GM23338 (cell line): Measurements from ENCODE around the gene MMP27. TPM values are rescaled to one million over a fixed set of nuclear protein-coding genes. Genes with fewer than 3 reads are reported as not detected.

ENCODE experiments used
- ATAC-seq: fragments of 200-7000 bp; cut with Tn5 transposase; 3 replicates; pipeline ENCODE4 v1.9.1; 2020
- DNase-seq: peaks from one replicate; pipeline ENCODE4 v3.0.0-alpha.2; 2015; ENCODE audit warnings: low spot score
- H2AFZ ChIP-seq: fragments of 200-600 bp; sonication (generic); 2 replicates; pipeline ENCODE4 v1.8.0; 2016; ENCODE audit warnings: antibody characterized with exemption, mild to moderate bottlenecking, moderate library complexity
- H3F3A ChIP-seq: fragments of 200-600 bp; sonication (generic); replicated peaks from 2 replicates; pipeline ENCODE4 v1.8.0; 2017; ENCODE audit warnings: antibody characterized with exemption, mixed run types, low read depth
- H3K27ac ChIP-seq: fragments of 200-600 bp; sonication (generic); 2 replicates; pipeline ENCODE4 v1.6.1; 2016; ENCODE audit warnings: low read depth
- H3K27me3 ChIP-seq: fragments of 200-600 bp; sonication (generic); 2 replicates; pipeline ENCODE4 v1.8.0; 2016; ENCODE audit warnings: mild to moderate bottlenecking, mixed run types, moderate library complexity; ENCODE audit not compliant: insufficient read depth
- H3K36me3 ChIP-seq: fragments of 200-600 bp; sonication (generic); 2 replicates; pipeline ENCODE4 v1.8.0; 2016; ENCODE audit warnings: mild to moderate bottlenecking; ENCODE audit not compliant: insufficient read depth
- H3K4me1 ChIP-seq: fragments of 200-600 bp; sonication (generic); 2 replicates; pipeline ENCODE4 v1.8.0; 2016; ENCODE audit warnings: mild to moderate bottlenecking, moderate library complexity; ENCODE audit not compliant: insufficient read depth
- H3K4me2 ChIP-seq: fragments of 200-600 bp; sonication (generic); 2 replicates; pipeline ENCODE4 v1.7.1; 2017; ENCODE audit warnings: mixed run types
- H3K4me3 ChIP-seq: fragments of 200-600 bp; sonication (generic); 2 replicates; pipeline ENCODE4 v1.6.1; 2016; ENCODE audit warnings: mixed run types
- H3K79me2 ChIP-seq: fragments of 200-600 bp; sonication (generic); replicated peaks from 2 replicates; pipeline ENCODE4 v1.8.0; 2017; ENCODE audit warnings: mild to moderate bottlenecking; ENCODE audit not compliant: insufficient read depth
- H3K9me2 ChIP-seq: fragments of 200-600 bp; sonication (generic); 2 replicates; pipeline ENCODE4 v1.8.0; 2017; ENCODE audit not compliant: insufficient read depth
- H4K20me1 ChIP-seq: fragments of 200-600 bp; sonication (generic); replicated peaks from 2 replicates; pipeline ENCODE4 v1.8.0; 2017; ENCODE audit warnings: mild to moderate bottlenecking; ENCODE audit not compliant: insufficient read depth
- H3K27ac Mint-ChIP-seq: 2 replicates; pipeline ENCODE4 v1.8.0; 2020; ENCODE audit warnings: inconsistent platforms, mild to moderate bottlenecking, moderate library complexity, mixed read lengths
- H3K27me3 Mint-ChIP-seq: 3 replicates; pipeline ENCODE4 v1.8.0; 2022; ENCODE audit warnings: low read depth, mild to moderate bottlenecking, moderate library complexity, mixed read lengths, inconsistent platforms; ENCODE audit not compliant: insufficient read depth, poor library complexity
- H3K36me3 Mint-ChIP-seq: 3 replicates; pipeline ENCODE4 v1.8.0; 2021; ENCODE audit warnings: low read depth, mild to moderate bottlenecking, inconsistent platforms, moderate library complexity, mixed read lengths
- H3K4me1 Mint-ChIP-seq: 3 replicates; pipeline ENCODE4 v1.8.0; 2020; ENCODE audit warnings: mild to moderate bottlenecking, inconsistent platforms, mixed read lengths
- H3K4me3 Mint-ChIP-seq: 3 replicates; pipeline ENCODE4 v1.8.0; 2021; ENCODE audit warnings: moderate library complexity, mild to moderate bottlenecking, inconsistent platforms, mixed read lengths
- H3K9me3 Mint-ChIP-seq: 3 replicates; pipeline ENCODE4 v1.8.0; 2020; ENCODE audit warnings: moderate library complexity, mild to moderate bottlenecking, inconsistent platforms, mixed read lengths
- CREB1 ChIP-seq: fragments of 250-450 bp; sonication (Bioruptor Pico); IDR thresholded peaks from 2 replicates; pipeline ENCODE4 v1.5.0; 2020; ENCODE audit warnings: low read depth, mild to moderate bottlenecking, moderate library complexity
- CTCF ChIP-seq, 2 experiments: fragments of 200-600 bp in 1 of 2; sonication (generic) in 1 of 2; conservative IDR thresholded peaks; 2 replicates each; pipeline versions ENCODE4 v1.5.1 to v1.6.1; 2016 to 2017; ENCODE audit warnings: antibody characterized with exemption in 2 of 2, low read depth in 2 of 2, mild to moderate bottlenecking in 2 of 2, moderate library complexity in 1 of 2
- ETS1 ChIP-seq: IDR thresholded peaks from 2 replicates; pipeline ENCODE4 v1.6.1; 2016; ENCODE audit warnings: antibody characterized with exemption
- EZH2 ChIP-seq: fragments of 200-600 bp; sonication (generic); IDR thresholded peaks from one replicate; pipeline ENCODE4 v1.8.0; 2017; ENCODE audit warnings: antibody characterized with exemption, mild to moderate bottlenecking, low read depth; ENCODE audit not compliant: unreplicated experiment
- EZH2phosphoT487 ChIP-seq: fragments of 200-600 bp; sonication (generic); IDR thresholded peaks from one replicate; pipeline ENCODE4 v1.8.1; 2018; ENCODE audit warnings: antibody characterized with exemption; ENCODE audit not compliant: unreplicated experiment
- JUNB ChIP-seq: IDR thresholded peaks from one replicate; pipeline ENCODE4 v1.6.1; 2016; ENCODE audit warnings: antibody characterized with exemption; ENCODE audit not compliant: unreplicated experiment
- NANOG ChIP-seq: IDR thresholded peaks from 2 replicates; pipeline ENCODE4 v1.6.1; 2016; ENCODE audit warnings: antibody characterized with exemption, borderline replicate concordance
- POLR2AphosphoS5 ChIP-seq: IDR thresholded peaks from 2 replicates; pipeline ENCODE4 v1.6.1; 2016; ENCODE audit warnings: antibody characterized with exemption, low read depth
- STAT1 ChIP-seq: IDR thresholded peaks from one replicate; pipeline ENCODE4 v1.6.1; 2016; ENCODE audit warnings: antibody characterized with exemption; ENCODE audit not compliant: unreplicated experiment
- ZNF114 ChIP-seq: fragments of 250-450 bp; sonication (Bioruptor Pico); IDR thresholded peaks from 2 replicates; pipeline ENCODE4 v1.5.0; 2020; ENCODE audit warnings: mild to moderate bottlenecking, moderate library complexity
- ZNF331 ChIP-seq: fragments of 250-450 bp; sonication (Bioruptor Pico); IDR thresholded peaks from 2 replicates; pipeline ENCODE4 v1.5.0; 2020; ENCODE audit warnings: low read depth, mild to moderate bottlenecking, moderate library complexity
- polyA plus RNA-seq: library from polyadenylated mRNA; unstranded; fragments of >200 nt; fragmentation: Nextera tagmentation; extraction: Ambion mirVana; gene quantifications from 2 replicates; pipeline ENCODE4 v1.2.1, GENCODE V29; 2016
- total RNA-seq: library from RNA; depleted of rRNA; stranded (reverse); fragments of >200 nt; shearing (Covaris generic); gene quantifications from 2 replicates; pipeline ENCODE4 v1.2.3, GENCODE V29; 2014
- TF ChIP-seq, protein P1 (sequence below): fragments of 250-450 bp; sonication (Bioruptor Pico); IDR thresholded peaks from 2 replicates; pipeline ENCODE4 v1.5.0; 2020; ENCODE audit warnings: mild to moderate bottlenecking, moderate library complexity
- TF ChIP-seq, protein P2 (sequence below): IDR thresholded peaks from one replicate; pipeline ENCODE4 v1.6.1; 2018; ENCODE audit warnings: antibody characterized with exemption; ENCODE audit not compliant: unreplicated experiment

MMP27 gene
- total and polyA plus RNA-seq, 2 experiments from 2014 or later = not detected

- Mint-ChIP-seq H3K4me3 (no peak overlapping the region), H3K36me3 (no peaks in the 10 kb centered on the region), H3K4me1 (no peaks in the 10 kb centered on the region; the same call in 2 of the 3 replicates), H3K27me3 (no peaks in the 10 kb centered on the region), H3K9me3 (no peaks in the 10 kb centered on the region), H3K27ac (no peak overlapping the region)
- DNase-seq (no peak), ATAC-seq (no peak)
- H3K79me2 ChIP-seq = no peaks in the 10 kb centered on the region
- H3K27me3 ChIP-seq = no peaks in the 10 kb centered on the region
- no peak overlapping the region for H3K4me3 ChIP-seq
- H3F3A ChIP-seq = no peaks in the 10 kb centered on the region
- H3K4me1 ChIP-seq = no peaks in the 10 kb centered on the region
- H3K9me2 ChIP-seq = no peaks in the 10 kb centered on the region
- H4K20me1 ChIP-seq = no peaks in the 10 kb centered on the region
- TF ChIP-seq EZH2phosphoT487 = no peak
- TF ChIP-seq EZH2 = no peak
- no peak for TF ChIP-seq ETS1
- TF ChIP-seq JUNB = no peak
- TF ChIP-seq, protein P1, sequence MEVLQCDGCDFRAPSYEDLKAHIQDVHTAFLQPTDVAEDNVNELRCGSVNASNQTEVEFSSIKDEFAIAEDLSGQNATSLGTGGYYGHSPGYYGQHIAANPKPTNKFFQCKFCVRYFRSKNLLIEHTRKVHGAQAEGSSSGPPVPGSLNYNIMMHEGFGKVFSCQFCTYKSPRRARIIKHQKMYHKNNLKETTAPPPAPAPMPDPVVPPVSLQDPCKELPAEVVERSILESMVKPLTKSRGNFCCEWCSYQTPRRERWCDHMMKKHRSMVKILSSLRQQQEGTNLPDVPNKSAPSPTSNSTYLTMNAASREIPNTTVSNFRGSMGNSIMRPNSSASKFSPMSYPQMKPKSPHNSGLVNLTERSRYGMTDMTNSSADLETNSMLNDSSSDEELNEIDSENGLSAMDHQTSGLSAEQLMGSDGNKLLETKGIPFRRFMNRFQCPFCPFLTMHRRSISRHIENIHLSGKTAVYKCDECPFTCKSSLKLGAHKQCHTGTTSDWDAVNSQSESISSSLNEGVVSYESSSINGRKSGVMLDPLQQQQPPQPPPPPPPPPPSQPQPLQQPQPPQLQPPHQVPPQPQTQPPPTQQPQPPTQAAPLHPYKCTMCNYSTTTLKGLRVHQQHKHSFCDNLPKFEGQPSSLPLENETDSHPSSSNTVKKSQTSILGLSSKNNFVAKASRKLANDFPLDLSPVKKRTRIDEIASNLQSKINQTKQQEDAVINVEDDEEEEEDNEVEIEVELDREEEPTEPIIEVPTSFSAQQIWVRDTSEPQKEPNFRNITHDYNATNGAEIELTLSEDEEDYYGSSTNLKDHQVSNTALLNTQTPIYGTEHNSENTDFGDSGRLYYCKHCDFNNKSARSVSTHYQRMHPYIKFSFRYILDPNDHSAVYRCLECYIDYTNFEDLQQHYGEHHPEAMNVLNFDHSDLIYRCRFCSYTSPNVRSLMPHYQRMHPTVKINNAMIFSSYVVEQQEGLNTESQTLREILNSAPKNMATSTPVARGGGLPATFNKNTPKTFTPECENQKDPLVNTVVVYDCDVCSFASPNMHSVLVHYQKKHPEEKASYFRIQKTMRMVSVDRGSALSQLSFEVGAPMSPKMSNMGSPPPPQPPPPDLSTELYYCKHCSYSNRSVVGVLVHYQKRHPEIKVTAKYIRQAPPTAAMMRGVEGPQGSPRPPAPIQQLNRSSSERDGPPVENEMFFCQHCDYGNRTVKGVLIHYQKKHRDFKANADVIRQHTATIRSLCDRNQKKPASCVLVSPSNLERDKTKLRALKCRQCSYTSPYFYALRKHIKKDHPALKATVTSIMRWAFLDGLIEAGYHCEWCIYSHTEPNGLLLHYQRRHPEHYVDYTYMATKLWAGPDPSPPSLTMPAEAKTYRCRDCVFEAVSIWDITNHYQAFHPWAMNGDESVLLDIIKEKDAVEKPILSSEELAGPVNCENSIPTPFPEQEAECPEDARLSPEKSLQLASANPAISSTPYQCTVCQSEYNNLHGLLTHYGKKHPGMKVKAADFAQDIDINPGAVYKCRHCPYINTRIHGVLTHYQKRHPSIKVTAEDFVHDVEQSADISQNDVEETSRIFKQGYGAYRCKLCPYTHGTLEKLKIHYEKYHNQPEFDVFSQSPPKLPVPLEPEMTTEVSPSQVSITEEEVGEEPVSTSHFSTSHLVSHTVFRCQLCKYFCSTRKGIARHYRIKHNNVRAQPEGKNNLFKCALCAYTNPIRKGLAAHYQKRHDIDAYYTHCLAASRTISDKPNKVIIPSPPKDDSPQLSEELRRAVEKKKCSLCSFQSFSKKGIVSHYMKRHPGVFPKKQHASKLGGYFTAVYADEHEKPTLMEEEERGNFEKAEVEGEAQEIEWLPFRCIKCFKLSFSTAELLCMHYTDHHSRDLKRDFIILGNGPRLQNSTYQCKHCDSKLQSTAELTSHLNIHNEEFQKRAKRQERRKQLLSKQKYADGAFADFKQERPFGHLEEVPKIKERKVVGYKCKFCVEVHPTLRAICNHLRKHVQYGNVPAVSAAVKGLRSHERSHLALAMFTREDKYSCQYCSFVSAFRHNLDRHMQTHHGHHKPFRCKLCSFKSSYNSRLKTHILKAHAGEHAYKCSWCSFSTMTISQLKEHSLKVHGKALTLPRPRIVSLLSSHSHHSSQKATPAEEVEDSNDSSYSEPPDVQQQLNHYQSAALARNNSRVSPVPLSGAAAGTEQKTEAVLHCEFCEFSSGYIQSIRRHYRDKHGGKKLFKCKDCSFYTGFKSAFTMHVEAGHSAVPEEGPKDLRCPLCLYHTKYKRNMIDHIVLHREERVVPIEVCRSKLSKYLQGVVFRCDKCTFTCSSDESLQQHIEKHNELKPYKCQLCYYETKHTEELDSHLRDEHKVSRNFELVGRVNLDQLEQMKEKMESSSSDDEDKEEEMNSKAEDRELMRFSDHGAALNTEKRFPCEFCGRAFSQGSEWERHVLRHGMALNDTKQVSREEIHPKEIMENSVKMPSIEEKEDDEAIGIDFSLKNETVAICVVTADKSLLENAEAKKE = no peak
- TF ChIP-seq CREB1 = no peak
- TF ChIP-seq CTCF (conservative IDR thresholded peaks at IDR 0.05; ENCODE audit: low read depth in 2 of 2) = no peak
- TF ChIP-seq NANOG = no peak
- TF ChIP-seq, protein P2, sequence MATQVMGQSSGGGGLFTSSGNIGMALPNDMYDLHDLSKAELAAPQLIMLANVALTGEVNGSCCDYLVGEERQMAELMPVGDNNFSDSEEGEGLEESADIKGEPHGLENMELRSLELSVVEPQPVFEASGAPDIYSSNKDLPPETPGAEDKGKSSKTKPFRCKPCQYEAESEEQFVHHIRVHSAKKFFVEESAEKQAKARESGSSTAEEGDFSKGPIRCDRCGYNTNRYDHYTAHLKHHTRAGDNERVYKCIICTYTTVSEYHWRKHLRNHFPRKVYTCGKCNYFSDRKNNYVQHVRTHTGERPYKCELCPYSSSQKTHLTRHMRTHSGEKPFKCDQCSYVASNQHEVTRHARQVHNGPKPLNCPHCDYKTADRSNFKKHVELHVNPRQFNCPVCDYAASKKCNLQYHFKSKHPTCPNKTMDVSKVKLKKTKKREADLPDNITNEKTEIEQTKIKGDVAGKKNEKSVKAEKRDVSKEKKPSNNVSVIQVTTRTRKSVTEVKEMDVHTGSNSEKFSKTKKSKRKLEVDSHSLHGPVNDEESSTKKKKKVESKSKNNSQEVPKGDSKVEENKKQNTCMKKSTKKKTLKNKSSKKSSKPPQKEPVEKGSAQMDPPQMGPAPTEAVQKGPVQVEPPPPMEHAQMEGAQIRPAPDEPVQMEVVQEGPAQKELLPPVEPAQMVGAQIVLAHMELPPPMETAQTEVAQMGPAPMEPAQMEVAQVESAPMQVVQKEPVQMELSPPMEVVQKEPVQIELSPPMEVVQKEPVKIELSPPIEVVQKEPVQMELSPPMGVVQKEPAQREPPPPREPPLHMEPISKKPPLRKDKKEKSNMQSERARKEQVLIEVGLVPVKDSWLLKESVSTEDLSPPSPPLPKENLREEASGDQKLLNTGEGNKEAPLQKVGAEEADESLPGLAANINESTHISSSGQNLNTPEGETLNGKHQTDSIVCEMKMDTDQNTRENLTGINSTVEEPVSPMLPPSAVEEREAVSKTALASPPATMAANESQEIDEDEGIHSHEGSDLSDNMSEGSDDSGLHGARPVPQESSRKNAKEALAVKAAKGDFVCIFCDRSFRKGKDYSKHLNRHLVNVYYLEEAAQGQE = no peak
- TF ChIP-seq ZNF114 = no peak
- TF ChIP-seq STAT1 = no peak
- TF ChIP-seq POLR2AphosphoS5 = no peak
- TF ChIP-seq ZNF331 = no peak
- H3K4me2 ChIP-seq = no peak overlapping the region
- H2AFZ ChIP-seq = no peak overlapping the region
- no peak overlapping the region for H3K27ac ChIP-seq
- no peaks in the 10 kb centered on the region for H3K36me3 ChIP-seq
Measured at GRCh38 chr11:102727890-102728289, 22.3 kb upstream of the MMP27 start.
